Activated CD8-positive, alpha-beta memory T cell treated with anti-CD3 and anti-CD28 coated beads, Interleukin-2, amount 50 U/mL, for 24 hours (primary cell): Measurements from ENCODE around the gene ANO1.

Experiments used
- DNase-seq: peaks from one replicate; pipeline ENCODE4 v3.0.0-alpha.2; 2020; ENCODE audit errors: extremely low read depth

The ANO1 gene

GRCh38 chr11:70164705-70165104, 86.6 kb downstream of the ANO1 start:
- no peak for DNase-seq

GRCh38 chr11:70167120-70167519, 89.0 kb downstream of the ANO1 start:
- no peak for DNase-seq

- DNase-seq = no peak
Measured at GRCh38 chr11:70167723-70168404, 89.7 kb downstream of the ANO1 start.

GRCh38 chr11:70168405-70168754, 90.3 kb downstream of the ANO1 start:
- DNase-seq = no peak

- DNase-seq = no peak
Measured at GRCh38 chr11:70169127-70169526, 91.0 kb downstream of the ANO1 start.

GRCh38 chr11:70169632-70170031, 91.5 kb downstream of the ANO1 start:
- DNase-seq = no peak

GRCh38 chr11:70170596-70171210, 92.6 kb downstream of the ANO1 start:
- DNase-seq = no peak

GRCh38 chr11:70173018-70173417, 94.9 kb downstream of the ANO1 start:
- DNase-seq = no peak

GRCh38 chr11:70174547-70175235, 96.6 kb downstream of the ANO1 start:
- DNase-seq = no peak

GRCh38 chr11:70175236-70175698, 97.2 kb downstream of the ANO1 start:
- no peak for DNase-seq

- no peak for DNase-seq
Measured at GRCh38 chr11:70176940-70177689, 99.0 kb downstream of the ANO1 start.

GRCh38 chr11:70180906-70181305, 102.8 kb downstream of the ANO1 start:
- DNase-seq = no peak

GRCh38 chr11:70182266-70182665, 104.1 kb downstream of the ANO1 start:
- no peak for DNase-seq

- DNase-seq = no peak
Measured at GRCh38 chr11:70183032-70183431, 104.9 kb downstream of the ANO1 start.

- no peak for DNase-seq
Measured at GRCh38 chr11:70183483-70184176, 105.5 kb downstream of the ANO1 start.

GRCh38 chr11:70184396-70184795, 106.3 kb downstream of the ANO1 start:
- DNase-seq = no peak

GRCh38 chr11:70185348-70186055, 107.4 kb downstream of the ANO1 start:
- DNase-seq = no peak

GRCh38 chr11:70186420-70186819, 108.3 kb downstream of the ANO1 start:
- DNase-seq = no peak

GRCh38 chr11:70186936-70187335, 108.8 kb downstream of the ANO1 start:
- DNase-seq = no peak

GRCh38 chr11:70187771-70188170, 109.7 kb downstream of the ANO1 start:
- no peak for DNase-seq

GRCh38 chr11:70189622-70190021, 111.5 kb downstream of the ANO1 start:
- DNase-seq = no peak
